GM19452 (cell line): ENCODE results near the gene EXOC3L4.

Experiments
- ATAC-seq: cut with Tn5 transposase; IDR thresholded peaks from one replicate; pipeline ENCODE4 v1.9.1; 2021; ENCODE audit not compliant: unreplicated experiment

Gene EXOC3L4

DNA sequence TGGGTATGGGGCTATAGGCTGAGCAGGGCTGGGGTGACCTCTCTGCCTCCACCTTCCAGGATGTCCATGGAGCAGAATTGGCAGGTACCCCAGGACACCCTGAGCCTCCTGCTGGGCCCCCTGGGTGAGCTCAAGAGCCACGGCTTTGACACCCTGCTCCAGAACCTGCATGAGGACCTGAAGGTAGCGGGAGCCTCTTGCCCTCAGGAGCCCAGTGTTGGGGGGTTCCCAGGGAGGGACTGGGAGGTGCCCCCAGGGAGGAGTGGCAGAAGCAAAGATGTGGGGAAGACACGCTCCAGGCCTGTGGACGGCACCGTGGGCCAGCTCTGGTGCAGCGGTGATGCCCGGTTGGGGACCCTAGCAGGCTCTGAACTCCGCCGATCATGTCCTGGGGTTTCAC lies 37.1 kb downstream of the EXOC3L4 start:
- ATAC-seq: no peak

DNA sequence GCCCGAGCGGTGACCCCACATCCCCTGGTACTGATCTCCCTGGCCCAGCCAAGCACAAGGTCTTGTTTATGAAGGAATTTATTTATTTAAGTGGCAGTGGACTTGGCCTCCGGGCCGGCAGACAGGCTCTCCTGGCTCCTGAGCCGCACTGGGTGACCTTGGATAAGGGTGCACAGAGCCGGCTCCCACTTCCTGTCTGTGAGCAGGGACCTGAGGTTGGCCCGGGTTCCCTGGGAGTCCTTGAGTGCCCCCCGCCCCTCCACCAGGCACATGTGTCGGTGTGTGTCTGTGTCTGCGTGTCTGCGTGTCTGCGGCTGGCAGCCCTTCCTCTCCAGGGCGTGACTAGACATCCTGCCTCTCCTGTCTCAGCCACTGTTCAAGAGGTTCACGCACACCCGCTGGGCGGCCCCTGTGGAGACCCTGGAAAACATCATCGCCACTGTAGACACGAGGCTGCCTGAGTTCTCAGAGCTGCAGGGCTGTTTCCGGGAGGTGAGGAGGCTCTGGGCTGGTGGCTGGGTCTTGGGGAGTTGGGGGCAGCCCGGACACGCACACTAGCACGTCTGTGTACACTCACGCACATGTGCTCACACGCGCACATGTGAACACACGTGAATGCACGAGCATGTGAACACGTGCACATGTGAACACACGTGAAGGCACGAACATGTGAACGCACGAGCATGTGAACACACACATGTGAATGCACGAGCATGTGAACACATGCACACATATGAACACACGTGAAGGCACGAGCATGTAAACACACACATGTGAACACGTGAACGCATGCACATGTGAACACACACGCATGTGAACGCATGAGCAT lies 38.1 kb downstream of the EXOC3L4 start:
- no peak for ATAC-seq

- ATAC-seq: no peak
Observed at GRCh38 chr14:103133210-103134140, 39.0 kb downstream of the EXOC3L4 start.

- no peak for ATAC-seq
Observed at GRCh38 chr14:103134405-103134804, 39.9 kb downstream of the EXOC3L4 start.

DNA sequence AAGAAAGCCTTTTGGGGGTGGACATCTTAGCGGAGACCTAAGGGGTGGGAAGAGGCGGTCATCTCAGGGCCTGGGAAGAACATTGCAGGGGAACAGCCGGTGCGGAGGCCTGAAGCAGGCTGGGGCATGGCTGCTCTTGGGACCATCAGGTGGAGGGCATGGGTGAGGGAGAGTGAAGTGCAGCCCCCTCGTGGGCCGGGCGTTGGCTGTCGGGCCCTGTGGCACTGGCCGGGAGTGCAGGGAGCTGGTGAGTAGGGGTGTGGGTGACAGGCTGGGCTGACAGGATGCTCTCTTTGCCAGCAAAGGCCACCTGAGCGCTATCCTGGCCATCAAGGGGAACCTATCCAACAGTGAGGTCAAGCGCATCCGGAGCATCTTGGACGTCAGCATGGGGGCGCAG lies 40.4 kb downstream of the EXOC3L4 start:
- ATAC-seq: no peak

DNA sequence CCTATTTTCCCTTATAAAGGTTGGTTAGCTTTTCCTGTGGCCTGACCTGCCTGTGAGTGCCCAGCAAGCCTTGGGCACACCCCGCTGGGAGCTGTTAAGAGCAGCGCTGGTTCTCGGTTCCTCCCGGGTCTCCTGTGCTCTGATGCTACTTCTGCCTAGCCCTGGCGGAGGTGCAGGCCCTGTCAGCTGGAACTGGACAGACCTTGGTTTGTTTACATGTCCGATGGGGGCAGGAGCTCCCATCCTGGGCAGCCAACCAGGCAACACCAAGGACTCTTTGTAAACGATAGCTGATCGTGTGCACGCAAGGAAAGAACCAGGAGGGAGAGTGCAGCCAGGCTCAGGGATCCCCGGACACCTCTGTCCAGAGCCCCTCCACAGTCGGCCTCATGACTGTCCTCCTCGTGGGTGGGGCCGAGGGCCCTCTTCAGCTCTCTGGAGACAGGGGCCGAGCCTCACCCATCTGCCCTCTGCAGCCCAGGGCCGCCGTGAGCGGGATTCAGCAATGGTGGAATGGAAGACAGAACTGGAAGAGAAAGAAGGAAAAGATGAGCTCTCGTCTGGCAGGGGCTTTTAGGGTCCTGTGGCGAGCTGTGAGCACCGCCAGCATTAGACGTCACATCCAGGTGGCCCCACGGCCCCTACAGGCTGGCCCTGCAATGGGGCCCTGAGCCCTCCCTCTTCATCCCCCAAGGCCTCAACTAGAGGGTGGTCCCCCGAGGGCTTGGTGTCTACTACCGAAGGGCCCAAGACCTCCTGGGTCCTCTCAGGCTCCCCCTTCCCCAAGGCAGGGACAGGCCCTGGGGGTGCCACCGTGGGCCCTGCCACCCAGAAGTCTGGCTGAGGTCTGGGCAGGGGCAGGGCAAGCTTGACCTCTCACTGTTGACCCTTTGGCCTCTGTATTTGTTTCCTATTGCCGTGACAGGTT lies 41.1 kb downstream of the EXOC3L4 start:
- ATAC-seq: no peak

DNA sequence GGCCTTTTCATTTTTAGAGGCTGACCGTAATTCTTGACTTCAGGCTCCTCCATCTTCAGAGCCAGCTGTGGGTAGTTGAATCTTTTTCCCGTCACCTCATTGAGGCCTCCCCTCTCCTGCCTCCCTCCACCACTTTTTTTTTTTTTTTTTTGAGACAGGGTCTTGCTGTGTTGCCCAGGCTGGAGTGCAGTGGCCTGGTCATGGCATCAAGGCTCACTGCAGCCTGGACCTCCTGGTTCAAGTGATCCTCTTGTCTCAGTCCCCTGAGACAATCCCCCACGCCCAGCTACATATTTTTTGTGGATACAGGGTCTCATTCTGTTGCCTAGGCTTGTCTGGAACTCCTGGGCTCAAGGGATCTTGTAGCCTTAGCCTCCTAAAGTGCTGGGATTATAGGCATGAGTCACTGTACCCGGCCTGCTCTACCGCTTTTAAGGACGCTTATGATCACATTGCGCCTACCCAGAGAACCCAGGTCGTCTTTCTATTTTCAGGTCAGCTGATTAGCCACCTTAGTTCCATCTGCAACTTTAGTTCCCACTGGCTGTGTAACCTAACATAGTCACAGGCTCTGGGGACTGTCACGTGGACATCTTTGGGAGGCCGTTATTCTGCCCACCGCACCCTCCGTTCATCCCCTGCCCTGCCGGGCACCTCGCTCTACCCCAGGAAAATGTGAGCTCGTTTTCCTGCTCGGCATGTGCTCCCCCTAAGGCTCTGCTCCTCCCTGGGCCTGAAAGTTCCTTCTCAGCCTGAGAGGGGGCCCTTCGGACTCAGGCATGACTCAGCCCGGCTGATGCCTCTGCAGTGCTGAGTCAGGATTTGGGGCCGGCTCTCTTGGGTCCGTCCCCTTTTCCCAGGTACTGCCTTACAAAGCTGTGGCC lies 42.1 kb downstream of the EXOC3L4 start:
- ATAC-seq: no peak

- no peak for ATAC-seq
Observed at GRCh38 chr14:103137689-103138300, 43.3 kb downstream of the EXOC3L4 start.

- no peak for ATAC-seq
Observed at GRCh38 chr14:103138301-103139131, 44.0 kb downstream of the EXOC3L4 start.

DNA sequence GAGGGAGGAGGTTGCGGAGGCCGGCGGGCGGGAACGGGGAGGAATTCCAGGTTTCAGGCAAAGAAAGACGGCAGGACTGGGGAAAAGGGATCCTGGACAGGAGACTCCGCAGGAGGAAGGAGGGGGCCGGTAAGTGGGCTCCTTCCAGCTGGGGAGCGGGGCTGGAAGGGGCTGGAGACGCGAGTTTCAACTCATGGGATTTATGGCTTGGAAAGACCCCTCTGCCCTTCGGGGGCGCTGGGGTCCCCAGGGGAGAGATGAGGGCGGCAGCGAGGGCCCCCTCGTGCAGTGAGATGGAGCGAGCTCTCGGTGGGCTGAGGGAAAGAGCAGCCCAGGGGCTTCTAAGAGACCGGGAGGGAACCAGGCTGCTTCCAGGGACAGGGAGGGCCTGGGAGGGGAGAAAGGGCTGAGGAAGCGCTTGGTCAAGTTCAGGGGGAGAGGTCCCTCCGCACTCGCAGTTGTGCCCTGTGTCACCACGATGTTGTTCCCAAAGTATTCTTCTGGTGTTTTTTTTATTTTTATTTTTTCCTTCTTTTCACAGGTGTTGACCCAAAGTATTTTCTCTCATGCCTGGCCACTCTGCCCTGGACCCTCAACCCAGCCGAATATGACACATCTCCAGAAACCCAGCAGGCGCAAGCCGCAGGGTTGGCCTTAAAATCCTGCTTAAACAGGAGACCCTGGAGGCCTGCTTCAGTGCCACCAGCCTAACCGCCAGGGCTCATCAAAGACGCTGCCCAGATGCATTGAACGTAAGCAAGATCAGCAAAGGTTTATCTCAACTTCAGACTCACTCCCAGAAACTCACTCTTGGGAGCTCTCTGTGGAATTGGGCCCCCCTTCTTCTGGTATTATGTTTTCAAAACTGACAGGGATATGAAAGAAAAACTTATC lies 44.9 kb downstream of the EXOC3L4 start:
- ATAC-seq: no peak

DNA sequence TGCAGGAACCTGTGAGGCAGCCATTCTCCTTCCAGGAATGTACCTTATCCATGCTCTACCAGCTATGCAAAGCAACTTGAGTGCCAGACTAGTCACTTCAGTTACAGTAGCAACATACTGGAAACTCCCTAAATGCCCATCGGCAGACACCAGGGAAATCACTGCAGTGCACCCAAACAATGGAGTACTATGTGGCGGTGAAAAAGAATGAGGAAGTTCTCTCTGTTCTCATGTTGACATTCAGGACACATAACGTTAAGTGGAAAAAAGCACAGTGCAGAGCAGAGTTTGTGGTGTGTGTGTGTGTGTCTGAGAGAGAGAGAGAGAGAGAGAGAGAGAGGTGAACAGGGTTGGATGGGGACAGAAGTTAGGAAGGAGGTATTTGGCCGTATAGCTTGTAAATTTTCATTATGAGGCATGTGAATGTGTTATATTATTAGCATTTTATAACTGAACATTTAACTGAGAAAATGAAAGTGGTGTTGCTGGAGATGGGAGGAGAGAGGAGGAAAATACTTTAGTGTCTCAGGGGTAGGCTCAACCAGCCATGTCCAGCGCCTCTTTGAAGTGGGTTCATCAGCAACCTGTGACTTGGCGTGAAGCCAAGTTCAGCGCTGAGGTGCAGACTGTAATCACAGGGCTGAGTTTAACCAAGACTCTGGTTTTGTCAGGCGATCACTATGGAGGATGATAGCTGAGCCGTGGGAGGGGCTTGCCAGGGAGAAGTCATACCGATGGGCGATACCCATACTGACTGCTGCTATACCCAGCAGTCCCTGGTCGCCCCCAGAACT lies 46.0 kb downstream of the EXOC3L4 start:
- peak; percentile 66 for ATAC-seq

GRCh38 chr14:103141117-103141796 lies 46.7 kb downstream of the EXOC3L4 start:
- peak; percentile 20 for ATAC-seq

DNA sequence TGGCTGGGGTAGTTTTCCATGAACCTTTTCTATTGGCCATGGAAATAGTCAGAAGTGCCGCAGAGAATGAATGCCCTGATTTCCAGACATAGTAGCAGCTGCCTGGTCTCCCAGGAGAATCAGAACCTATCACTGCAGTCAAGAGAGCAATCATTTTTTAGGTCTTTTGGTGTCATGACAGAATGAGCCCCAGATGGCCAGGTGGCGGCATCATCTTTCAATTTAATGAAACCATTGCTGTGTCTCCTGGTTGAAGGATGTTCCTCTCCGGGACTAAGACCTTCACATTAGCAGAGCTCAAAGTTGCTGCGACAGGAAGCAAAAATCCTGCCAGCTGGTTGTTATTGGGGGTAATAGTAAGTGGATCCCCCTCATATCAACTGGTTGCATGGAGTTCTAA lies 47.5 kb downstream of the EXOC3L4 start:
- ATAC-seq: no peak

GRCh38 chr14:103142721-103143302 lies 48.3 kb downstream of the EXOC3L4 start:
- no peak for ATAC-seq

GRCh38 chr14:103143506-103143905 lies 49.0 kb downstream of the EXOC3L4 start:
- no peak for ATAC-seq

DNA sequence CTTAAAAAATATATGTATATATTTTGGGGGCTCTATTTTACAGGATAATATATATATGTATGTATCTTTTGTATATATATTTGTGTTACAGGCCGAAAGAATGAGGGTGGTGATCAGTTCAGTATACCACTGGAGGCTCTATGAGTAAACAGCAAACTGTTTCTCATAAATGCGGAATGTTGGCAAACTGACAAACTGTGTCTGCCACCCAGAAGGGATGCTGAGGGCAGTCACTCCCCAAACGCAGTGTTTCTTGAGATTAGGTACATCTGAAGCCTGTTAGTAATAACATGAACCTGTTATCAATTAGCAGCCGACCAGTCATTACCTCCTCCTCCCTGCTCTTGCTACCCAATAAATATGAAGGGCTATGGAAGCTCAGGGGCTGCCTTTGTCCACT lies 49.6 kb downstream of the EXOC3L4 start:
- no peak for ATAC-seq
